GM18951 (cell line): Measurements from ENCODE around the gene HTR6.

ENCODE experiments used
- POLR2A ChIP-seq: IDR thresholded peaks from 4 replicates; pipeline ENCODE4 v1.6.1; 2011; ENCODE audit warnings: mild to moderate bottlenecking; ENCODE audit not compliant: insufficient read length, insufficient read depth; ENCODE audit errors: extremely low read depth
- in situ Hi-C: fragments of 300-500 bp; cut with MboI; formaldehyde crosslinking; loops from one replicate; pipeline ENCODE4 v1.12.0; 2022; ENCODE audit warnings: low sequenced_read_pairs, mixed read lengths, inconsistent platforms; ENCODE audit not compliant: unreplicated experiment

HTR6 gene

DNA sequence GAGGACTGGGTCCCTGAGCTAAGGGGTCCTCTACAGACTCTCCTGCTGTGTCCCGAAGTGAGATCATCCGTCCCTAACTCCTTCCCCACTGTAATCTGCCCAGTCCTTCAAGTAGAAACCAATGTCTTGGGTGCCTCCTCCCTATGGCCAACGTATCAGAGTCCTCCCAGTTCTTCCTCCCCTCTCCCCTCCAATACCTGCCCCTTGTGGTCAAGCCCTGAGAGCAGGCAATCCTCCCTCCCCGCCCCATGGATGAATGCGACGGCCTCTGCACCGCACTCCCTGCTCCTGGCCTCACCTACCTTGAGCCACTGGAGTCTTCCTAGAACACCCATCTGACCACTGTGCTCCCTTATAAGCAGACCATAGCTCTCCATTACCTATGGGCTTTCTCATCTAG lies 31.1 kb downstream of the HTR6 start:
- in situ Hi-C loops: no loop called here
- TF ChIP-seq POLR2A: no peak

DNA sequence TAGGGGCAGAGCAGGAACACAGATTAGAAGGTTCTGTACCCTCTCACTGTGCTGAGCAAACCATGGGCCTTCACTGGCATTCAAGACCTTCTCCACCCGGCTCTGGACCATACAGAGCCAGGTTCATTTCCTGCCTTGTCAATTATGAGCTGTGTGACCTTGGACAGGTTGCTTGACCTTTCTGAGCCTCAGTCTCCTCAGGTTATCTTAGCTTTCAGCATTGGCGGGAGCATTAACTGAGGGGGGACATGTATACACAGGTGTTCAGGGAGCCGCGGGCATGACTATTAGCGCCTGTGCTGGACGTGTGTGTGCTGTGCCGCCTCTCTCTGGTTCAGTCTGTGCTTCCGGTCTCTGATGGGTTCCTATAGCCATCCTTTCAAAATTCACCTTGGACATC lies 32.1 kb downstream of the HTR6 start:
- in situ Hi-C loops: no loop called here
- TF ChIP-seq POLR2A: no peak

DNA sequence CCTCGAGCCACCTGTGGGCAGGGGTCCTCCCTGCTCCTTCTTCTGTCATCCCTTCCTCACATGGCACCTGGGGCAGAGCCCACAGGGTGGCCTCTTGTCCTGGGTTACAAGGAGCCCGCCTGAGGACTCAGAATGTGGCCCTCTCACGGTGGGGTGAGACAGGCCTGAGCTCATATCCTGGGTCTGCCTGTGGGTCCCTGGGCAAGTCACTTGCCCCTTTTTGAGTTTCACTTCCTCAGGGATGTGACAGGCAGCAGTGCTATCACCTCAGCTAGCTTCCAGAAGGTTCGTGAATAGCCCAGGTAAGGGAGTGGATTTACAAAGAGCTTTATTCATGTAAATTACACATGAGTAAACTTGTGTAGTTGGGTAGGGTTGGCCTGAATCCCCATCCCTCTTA lies 33.5 kb downstream of the HTR6 start:
- no peak for TF ChIP-seq POLR2A
- in situ Hi-C loops: no loop called here

DNA sequence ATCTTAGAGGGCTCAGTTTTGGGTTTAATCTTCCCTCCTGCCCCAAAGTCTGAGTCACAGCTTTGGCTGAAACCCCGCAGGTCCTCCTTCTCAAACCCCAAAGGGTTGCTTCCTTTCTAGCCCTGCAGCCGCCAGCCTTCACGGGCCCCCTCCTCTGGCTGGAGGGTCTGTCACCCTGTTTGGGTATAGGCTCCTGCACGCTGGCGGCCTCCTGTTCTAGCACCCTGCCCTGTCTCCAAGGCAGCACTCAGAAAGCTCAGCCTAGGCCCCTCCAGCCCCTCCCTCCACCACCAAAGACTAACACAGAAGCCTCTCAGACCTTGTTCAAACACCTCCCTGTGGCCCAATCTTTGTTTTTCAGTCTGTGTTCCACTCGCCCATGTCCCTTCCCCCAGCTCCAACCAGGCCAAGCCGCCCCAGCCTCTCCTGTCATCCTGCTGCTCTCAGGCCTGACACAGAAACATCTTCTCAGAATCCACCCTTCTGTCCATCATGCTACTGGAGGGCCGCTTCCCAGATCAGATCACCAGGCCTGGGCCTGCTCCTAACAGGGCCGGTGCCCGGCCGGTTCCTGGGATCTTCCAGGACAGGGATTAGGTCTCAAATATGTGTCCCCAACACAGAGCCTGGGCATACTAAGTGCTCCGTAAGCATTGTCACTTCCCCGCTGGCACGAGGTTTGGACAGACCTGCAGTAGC lies 35.6 kb downstream of the HTR6 start:
- no peak for TF ChIP-seq POLR2A
- in situ Hi-C loops: no loop called here

DNA sequence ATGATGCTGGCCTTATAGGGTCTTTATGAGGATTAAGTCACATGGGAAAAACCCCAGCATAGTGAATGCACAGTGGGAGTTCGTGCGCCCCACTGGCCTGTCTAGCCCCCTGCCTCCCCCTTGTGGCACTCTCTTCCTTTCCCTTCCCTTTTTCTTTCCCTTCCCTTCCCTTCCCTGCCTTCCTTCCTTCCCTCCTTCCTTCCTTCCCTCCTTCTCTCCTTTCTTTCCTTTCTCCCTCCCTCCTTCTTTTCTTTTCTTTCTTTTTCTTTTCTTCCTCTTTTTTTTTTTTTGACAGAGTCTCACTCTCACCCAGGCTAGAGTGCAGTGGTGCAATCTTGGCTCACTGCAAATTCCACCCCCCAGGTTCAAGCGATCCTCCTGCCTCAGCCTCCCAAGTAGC lies 38.6 kb downstream of the HTR6 start:
- in situ Hi-C loops: no loop called here

DNA sequence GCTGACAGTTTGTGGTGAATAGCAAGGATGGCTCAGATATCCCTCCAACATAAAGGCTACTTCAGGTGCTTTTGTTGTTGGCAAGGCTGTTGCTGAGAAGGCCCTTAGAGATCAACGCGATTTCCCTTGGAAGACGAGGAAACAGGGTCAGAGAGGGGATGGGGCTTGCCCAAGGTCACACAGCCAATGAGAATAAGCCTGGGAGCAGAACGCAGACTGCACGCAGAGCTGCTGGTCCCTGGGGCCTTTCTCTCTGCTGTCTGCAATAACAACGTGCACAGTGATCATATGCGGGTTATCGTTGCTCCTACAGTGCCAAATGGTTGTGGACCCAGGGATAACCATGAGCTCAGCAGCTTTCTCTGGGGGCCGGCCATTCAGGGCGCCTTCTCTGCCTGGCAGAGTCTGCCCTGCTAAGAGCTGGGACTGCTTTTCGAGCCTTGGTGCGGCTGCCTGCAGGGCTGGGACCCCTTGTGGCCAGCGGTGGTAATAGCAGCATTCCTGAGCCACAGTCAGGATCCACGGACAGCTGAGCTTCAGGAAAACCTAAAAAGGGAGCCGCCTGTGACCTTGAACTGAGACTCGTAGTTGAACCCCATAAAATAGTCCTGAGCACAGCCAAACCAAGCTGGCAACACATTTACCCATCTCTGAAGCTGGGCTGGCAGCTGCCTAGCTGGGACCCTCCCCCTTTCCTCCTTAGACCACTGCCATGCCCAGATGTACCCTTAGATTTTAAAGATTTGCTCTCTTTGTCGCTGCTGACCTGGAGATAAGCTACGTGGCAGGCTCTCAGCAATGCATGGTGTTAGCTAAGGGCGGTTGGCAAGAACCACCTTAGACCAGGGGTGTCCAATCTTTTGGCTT lies 39.8 kb downstream of the HTR6 start:
- in situ Hi-C loops: no loop called here
- TF ChIP-seq POLR2A: no peak

More for the DNA sequence above, 38.6 kb downstream of the HTR6 start:
- no peak for TF ChIP-seq POLR2A

DNA sequence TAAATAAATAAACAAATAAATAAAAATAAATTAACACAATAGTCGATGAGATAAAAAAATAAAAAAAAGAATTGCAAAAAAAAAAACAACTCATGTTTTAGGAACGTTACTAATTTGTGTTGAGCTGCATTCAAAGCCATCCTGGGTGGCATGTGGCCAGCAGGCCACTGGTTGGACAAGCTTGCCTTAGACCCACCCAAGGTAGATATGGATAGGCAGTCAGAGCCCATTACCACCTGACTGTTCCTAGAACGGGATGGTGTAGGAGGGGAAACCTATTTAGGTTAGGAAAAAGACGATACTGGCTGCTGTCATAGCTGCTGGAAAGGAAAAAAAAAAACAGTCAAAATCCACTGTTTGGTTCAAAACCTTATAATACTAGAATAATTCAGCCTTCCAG lies 40.8 kb downstream of the HTR6 start:
- no peak for TF ChIP-seq POLR2A
- in situ Hi-C loops: no loop called here

DNA sequence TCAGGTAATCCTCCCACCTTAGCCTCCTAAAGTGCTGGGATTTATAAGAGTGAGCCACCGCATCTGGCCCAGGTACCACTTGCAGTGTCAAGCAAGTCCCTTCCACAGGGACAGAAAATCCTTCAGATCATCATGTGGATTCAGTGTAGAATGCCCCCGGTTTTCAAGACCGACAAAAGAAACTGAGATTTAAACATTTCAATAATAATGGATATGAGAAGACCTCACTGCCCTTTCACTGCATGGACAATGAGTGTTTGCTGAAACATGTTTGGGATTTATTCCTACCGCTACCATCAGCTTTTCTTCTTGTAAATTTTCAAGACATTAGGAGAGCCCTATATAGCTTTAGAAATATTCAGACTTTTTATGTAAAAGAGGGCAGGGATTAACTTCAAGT lies 41.5 kb downstream of the HTR6 start:
- in situ Hi-C loops: no loop called here

DNA sequence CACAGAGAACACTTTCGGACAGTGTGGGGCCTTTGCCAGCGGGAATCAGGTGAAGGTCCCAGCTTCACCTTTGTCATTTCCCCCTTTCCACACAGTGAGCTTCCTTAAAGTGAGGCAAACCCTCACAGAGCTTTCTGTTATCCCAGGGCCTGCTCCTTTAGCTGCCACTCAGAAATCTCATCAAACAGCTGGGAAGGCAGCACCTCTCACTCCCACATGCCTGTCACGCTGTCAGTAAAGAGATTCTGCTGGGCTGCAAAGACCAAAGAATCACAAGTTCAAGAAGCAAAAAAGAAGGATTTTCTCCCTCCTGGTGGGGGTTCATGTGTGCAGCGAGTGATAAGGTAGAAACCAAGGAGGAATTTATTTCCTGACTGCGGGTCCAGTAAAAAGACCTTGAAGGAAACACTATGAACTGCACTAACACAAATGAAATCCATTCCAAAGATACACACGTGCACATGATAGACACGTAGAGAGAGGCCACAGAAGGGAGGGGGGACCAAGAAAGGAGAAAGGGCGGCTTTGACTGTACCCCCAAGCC lies 44.0 kb downstream of the HTR6 start:
- in situ Hi-C loops: no loop called here

More for the DNA sequence above, 41.5 kb downstream of the HTR6 start:
- no peak for TF ChIP-seq POLR2A

DNA sequence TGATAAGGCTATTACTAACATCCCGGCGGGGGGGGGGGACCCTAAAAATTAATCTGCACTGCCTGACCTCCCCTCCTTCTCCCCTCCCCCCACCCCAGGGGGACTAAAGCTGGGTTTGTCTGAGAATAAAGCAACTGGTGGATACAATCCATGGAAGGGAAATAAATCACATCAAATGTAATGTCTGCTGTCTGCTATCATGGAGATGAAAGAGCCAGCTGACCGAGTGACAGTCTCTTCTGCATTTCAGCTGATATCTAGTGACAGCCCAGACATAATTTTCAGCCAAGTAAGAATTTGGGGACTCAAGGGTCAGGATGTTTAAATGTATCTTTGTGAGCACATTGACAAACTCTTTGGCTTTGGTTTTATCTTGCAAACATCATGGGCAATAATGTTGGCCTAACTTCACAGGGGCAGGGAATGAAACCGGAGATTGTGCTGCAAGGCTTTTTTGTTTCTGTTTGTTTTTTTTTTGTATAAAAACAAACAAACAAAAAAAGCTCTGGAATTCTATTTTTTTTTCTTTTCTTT lies 44.7 kb downstream of the HTR6 start:
- TF ChIP-seq POLR2A: no peak
- in situ Hi-C loops: no loop called here

More for the DNA sequence above, 44.0 kb downstream of the HTR6 start:
- TF ChIP-seq POLR2A: no peak

DNA sequence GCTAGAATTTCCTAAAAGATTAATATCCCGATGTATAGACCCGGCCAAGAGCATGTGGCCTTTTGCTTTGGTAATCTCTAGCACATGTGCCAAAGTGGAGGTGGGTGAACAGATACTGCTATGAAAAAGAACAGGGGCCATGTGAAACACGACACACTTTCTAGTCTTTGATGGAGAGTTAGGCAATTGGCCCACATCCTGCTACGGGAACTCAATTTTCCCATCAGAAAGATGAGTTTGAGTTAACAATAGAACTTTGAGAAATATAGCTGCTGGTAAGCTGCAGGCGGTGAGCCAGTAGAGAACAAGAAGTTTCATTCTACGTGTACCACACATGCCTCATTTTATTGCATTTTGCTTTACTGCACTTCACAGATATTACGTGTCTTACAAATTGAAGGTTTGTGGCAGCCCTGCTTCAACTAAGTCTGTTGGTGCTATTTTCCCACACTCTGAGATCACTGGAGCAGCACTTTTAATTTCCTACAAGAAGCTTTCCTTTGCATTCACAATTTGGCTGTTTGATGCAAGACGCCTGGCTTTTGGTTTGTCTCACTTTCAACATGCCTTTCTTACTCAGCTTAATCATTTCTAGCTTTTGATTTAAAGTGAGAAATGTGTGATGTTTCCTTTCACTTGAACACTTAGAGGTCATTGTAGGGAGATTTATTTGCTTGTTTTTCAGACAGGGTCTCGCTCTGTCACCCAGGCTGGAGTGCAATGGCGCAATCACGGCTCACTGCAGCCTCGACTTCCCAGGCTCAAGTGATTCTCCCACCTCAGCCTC lies 46.3 kb downstream of the HTR6 start:
- in situ Hi-C loops: no loop called here
- no peak for TF ChIP-seq POLR2A

DNA sequence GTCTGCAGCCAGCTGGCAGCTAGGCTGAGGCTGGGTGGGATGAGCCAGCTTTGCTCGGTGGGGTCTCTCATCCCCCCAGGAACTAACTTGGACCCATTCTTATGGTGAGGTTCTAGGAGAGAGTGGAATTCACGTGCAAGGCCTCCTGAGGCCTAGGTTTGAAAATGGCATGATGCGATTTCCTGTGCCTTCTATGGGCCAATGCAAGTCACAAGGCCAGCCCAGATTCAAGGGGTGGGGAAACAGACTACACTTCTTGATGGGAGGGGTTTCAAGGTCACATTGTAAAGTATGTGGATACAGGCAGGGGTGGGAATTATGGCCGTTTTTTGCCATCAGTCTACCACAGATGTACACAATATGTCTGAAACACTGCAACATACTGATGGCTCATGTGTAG lies 48.3 kb downstream of the HTR6 start:
- in situ Hi-C loops: no loop called here
- TF ChIP-seq POLR2A: no peak
